SK-N-SH (cell line): ENCODE data around the gene CIB4. TPM values are rescaled to one million over a fixed set of nuclear protein-coding genes. Genes with fewer than 3 reads are reported as not detected.

Source experiments
- CTCF ChIA-PET: fragments of 300-600, 350-600 bp; formaldehyde crosslinking; extraction: SDS; loops from one replicate; lab custom pipeline; 2021; lab: Yijun Ruan, JAX
- POLR2A ChIA-PET: fragments of 350-600 bp; sonication (Branson Sonifier 250); formaldehyde crosslinking; extraction: SDS; loops from one replicate; lab custom pipeline; 2020; ENCODE audit warnings: antibody characterized with exemption, inconsistent platforms; lab: Yijun Ruan, JAX
- DNase-seq: peaks from one replicate; pipeline ENCODE4 v3.0.0; 2012
- H2AFZ ChIP-seq: fragments of 200-600 bp; sonication (generic); 2 replicates; pipeline ENCODE4 v1.8.1; 2016; ENCODE audit warnings: antibody characterized with exemption, mild to moderate bottlenecking, low read depth
- H3F3A ChIP-seq: fragments of 200-600 bp; sonication (generic); replicated peaks from 2 replicates; pipeline ENCODE3; 2016; ENCODE audit warnings: antibody characterized with exemption, mild to moderate bottlenecking; ENCODE audit not compliant: insufficient read depth
- H3K27ac ChIP-seq, 2 experiments: fragments of 200-500 bp in 1 of 2; fragments of 200-600 bp in 1 of 2; sonication (Bioruptor generic) in 1 of 2; sonication (generic), shearing (Covaris generic) in 1 of 2; 2 replicates each; pipeline versions ENCODE4 v1.5.1 to v1.6.1; 2014 to 2016; ENCODE audit warnings: low read depth in 2 of 2, inconsistent platforms in 1 of 2, low read length in 1 of 2, mild to moderate bottlenecking in 1 of 2, mixed read lengths in 1 of 2
- H3K27me3 ChIP-seq: fragments of 200-600 bp; sonication (generic), shearing (Covaris generic); 2 replicates; pipeline ENCODE4 v1.6.1; 2016; ENCODE audit warnings: mixed run types; ENCODE audit not compliant: insufficient read depth
- H3K36me3 ChIP-seq, 2 experiments: fragments of 200-500 bp in 1 of 2; fragments of 200-600 bp in 1 of 2; sonication (Bioruptor generic) in 1 of 2; sonication (generic) in 1 of 2; replicated peaks in 1 of 2; 2 replicates each; pipeline versions ENCODE3 to v1.5.1; 2014 to 2016; ENCODE audit warnings: low read length in 1 of 2, mild to moderate bottlenecking in 1 of 2; ENCODE audit not compliant: insufficient read depth in 2 of 2, control insufficient read depth in 1 of 2
- H3K4me1 ChIP-seq, 2 experiments: fragments of 200-500 bp in 1 of 2; fragments of 200-600 bp in 1 of 2; sonication (Bioruptor generic) in 1 of 2; sonication (generic), shearing (Covaris generic) in 1 of 2; 2 replicates each; pipeline versions ENCODE4 v1.5.1 to v1.6.1; 2014 to 2016; ENCODE audit warnings: low read depth in 1 of 2, low read length in 1 of 2, mixed run types in 1 of 2; ENCODE audit not compliant: insufficient read depth in 2 of 2, control insufficient read depth in 1 of 2
- H3K4me2 ChIP-seq: fragments of 200-600 bp; sonication (generic), shearing (Covaris generic); 2 replicates; pipeline ENCODE4 v1.6.1; 2017; ENCODE audit warnings: mixed run types
- H3K4me3 ChIP-seq, 2 experiments: fragments of 200-500 bp in 1 of 2; fragments of 200-600 bp in 1 of 2; sonication (Bioruptor generic) in 1 of 2; sonication (generic), shearing (Covaris generic) in 1 of 2; 2 replicates each; pipeline versions ENCODE4 v1.5.1 to v1.8.1; 2014 to 2016; ENCODE audit warnings: low read depth in 2 of 2, inconsistent platforms in 1 of 2, low read length in 1 of 2, mild to moderate bottlenecking in 1 of 2, mixed read lengths in 1 of 2, moderate library complexity in 1 of 2
- H3K79me2 ChIP-seq: fragments of 200-600 bp; sonication (generic); 2 replicates; pipeline ENCODE4 v1.8.1; 2017; ENCODE audit warnings: mild to moderate bottlenecking; ENCODE audit not compliant: insufficient read depth
- H3K9ac ChIP-seq: fragments of 200-600 bp; sonication (generic); 2 replicates; pipeline ENCODE4 v1.6.1; 2017; ENCODE audit warnings: mixed run types
- H3K9me2 ChIP-seq: fragments of 200-600 bp; sonication (generic); 2 replicates; pipeline ENCODE4 v1.6.1; 2017; ENCODE audit warnings: mixed run types
- H3K9me3 ChIP-seq: fragments of 200-600 bp; sonication (generic); 2 replicates; pipeline ENCODE4 v1.6.1; 2017; ENCODE audit warnings: mixed run types, mild to moderate bottlenecking, moderate library complexity
- H4K20me1 ChIP-seq: fragments of 200-600 bp; sonication (generic); 2 replicates; pipeline ENCODE4 v1.6.1; 2017; ENCODE audit warnings: mild to moderate bottlenecking, mixed run types; ENCODE audit not compliant: insufficient read depth
- CHD2 ChIP-seq: fragments of 150-350 bp; IDR thresholded peaks from 2 replicates; pipeline ENCODE4 v1.6.1; 2018; ENCODE audit warnings: low read length; ENCODE audit not compliant: partially characterized antibody
- CTCF ChIP-seq: fragments of 200-600 bp; sonication (generic); IDR thresholded peaks from 2 replicates; pipeline ENCODE4 v1.6.1; 2017; ENCODE audit warnings: antibody characterized with exemption, mild to moderate bottlenecking, moderate library complexity
- ELF1 ChIP-seq: IDR thresholded peaks from 2 replicates; pipeline ENCODE4 v1.4.0; 2012
- FOXJ3 ChIP-seq: sonication (generic); formaldehyde crosslinking; IDR thresholded peaks from 2 replicates; pipeline ENCODE4 v1.5.1; 2020; ENCODE audit warnings: mild to moderate bottlenecking, missing genetic modification reagents
- GABPA ChIP-seq: IDR thresholded peaks from 2 replicates; pipeline ENCODE4 v1.4.0; 2012; ENCODE audit warnings: low read depth, mild to moderate bottlenecking
- GATA2 ChIP-seq: sonication (generic); formaldehyde crosslinking; IDR thresholded peaks from 2 replicates; pipeline ENCODE4 v1.5.0; 2020; ENCODE audit warnings: mild to moderate bottlenecking, missing genetic modification reagents
- JUND ChIP-seq: IDR thresholded peaks from 2 replicates; pipeline ENCODE4 v1.4.0; 2012
- MAX ChIP-seq: IDR thresholded peaks from 2 replicates; pipeline ENCODE4 v1.4.0; 2012; ENCODE audit warnings: low read depth
- MEF2A ChIP-seq: IDR thresholded peaks from 2 replicates; pipeline ENCODE4 v1.4.0; 2012; ENCODE audit warnings: low read depth, borderline replicate concordance
- MXI1 ChIP-seq: IDR thresholded peaks from 2 replicates; pipeline ENCODE4 v1.6.1; 2012; ENCODE audit warnings: mild to moderate bottlenecking, low read depth, low read length, improper control_type of control experiment
- NFIC ChIP-seq: IDR thresholded peaks from 2 replicates; pipeline ENCODE4 v1.4.0; 2012; ENCODE audit warnings: borderline replicate concordance
- NRF1 ChIP-seq: IDR thresholded peaks from 2 replicates; pipeline ENCODE4 v1.6.1; 2012; ENCODE audit warnings: low read depth, mild to moderate bottlenecking, low read length
- PBX3 ChIP-seq: IDR thresholded peaks from 2 replicates; pipeline ENCODE4; 2012
- RAD21 ChIP-seq: IDR thresholded peaks from 2 replicates; pipeline ENCODE4 v1.6.1; 2012; ENCODE audit warnings: mild to moderate bottlenecking, low read length
- RCOR1 ChIP-seq: fragments of 150-350 bp; IDR thresholded peaks from 2 replicates; pipeline ENCODE4 v1.6.1; 2017; ENCODE audit warnings: antibody characterized with exemption, low read length
- RXRA ChIP-seq: IDR thresholded peaks from 2 replicates; pipeline ENCODE4 v1.4.0; 2012; ENCODE audit warnings: low read depth, mild to moderate bottlenecking, borderline replicate concordance
- TAF1 ChIP-seq: IDR thresholded peaks from 2 replicates; pipeline ENCODE4 v1.6.1; 2012; ENCODE audit warnings: low read depth, mild to moderate bottlenecking, low read length, moderate library complexity, borderline replicate concordance
- USF1 ChIP-seq: IDR thresholded peaks from 2 replicates; pipeline ENCODE4 v1.4.0; 2012; ENCODE audit warnings: low read depth, borderline replicate concordance
- YY1 ChIP-seq: IDR thresholded peaks from 2 replicates; pipeline ENCODE4 v1.4.0; 2012; ENCODE audit warnings: low read depth, mild to moderate bottlenecking
- ZBTB33 ChIP-seq: IDR thresholded peaks from 2 replicates; pipeline ENCODE4 v1.4.0; 2012; ENCODE audit warnings: low read depth, borderline replicate concordance
- WGBS: methylation state at CpG from one replicate; pipeline ENCODE4 v1.1.6; 2017; ENCODE audit warnings: low lambda C conversion rate; 5-methylcytosine and 5-hydroxymethylcytosine counted together
- polyA plus RNA-seq, 3 experiments: library from polyadenylated mRNA; depleted of rRNA; stranded (reverse); fragments of >200 nt; gene quantifications; 2 replicates each; pipeline ENCODE4 v1.2.3, GENCODE V29; 2012

The CIB4 gene
- polyA plus RNA-seq, 1 of the 3 experiments (the other 2 are of a cell fraction) = not detected

GRCh38 chr2:26628561-26629345, 12.4 kb downstream of the CIB4 start:
- peaks cover 0 to 14% of the 10 kb centered on the region in 2 experiments; a peak in 1 of 4 replicates for H3K4me1 ChIP-seq

GRCh38 chr2:26627350-26628105, 13.6 kb downstream of the CIB4 start:
- Histone ChIP-seq H3K4me3 (no peak overlapping the region), H3K4me2 (no peak overlapping the region), H3F3A (no peaks in the 10 kb centered on the region), H3K79me2 (no peaks in the 10 kb centered on the region), H3K27me3 (0 out of 2 replicates have a peak, but pooled peaks cover 5% of the 10 kb centered on the region), H3K9me2 (no peaks in the 10 kb centered on the region), H3K4me1 (peaks cover 0 to 8% of the 10 kb centered on the region in 2 experiments; a peak in 1 of 4 replicates), H4K20me1 (no peaks in the 10 kb centered on the region), H3K9ac (no peak overlapping the region), H2AFZ (no peak overlapping the region), H3K9me3 (no peaks in the 10 kb centered on the region), H3K36me3 (no peaks in the 10 kb centered on the region), H3K27ac (no peak overlapping the region)
- ChIA-PET POLR2A (no interaction called here), CTCF (interaction anchor here (1.8 kb wide), 1 partner anchor 109 kb away, joined by 5 read pairs; no protein-coding TSS in a partner anchor)
- WGBS = 58% methylated on average over 9 of the region's 10 CpGs
- DNase-seq = no peak
- TF ChIP-seq USF1 = no peak
- no peak for TF ChIP-seq RCOR1
- TF ChIP-seq NFIC = no peak
- no peak for TF ChIP-seq RXRA
- no peak for TF ChIP-seq FOXJ3
- TF ChIP-seq MAX = no peak
- no peak for TF ChIP-seq CHD2
- TF ChIP-seq JUND = no peak
- no peak for TF ChIP-seq ZBTB33
- TF ChIP-seq RAD21 = no peak
- TF ChIP-seq TAF1 = no peak
- TF ChIP-seq NRF1 = no peak
- TF ChIP-seq GABPA = no peak
- TF ChIP-seq YY1 = no peak
- no peak for TF ChIP-seq ELF1
- no peak for TF ChIP-seq CTCF
- no peak for TF ChIP-seq MEF2A

More at GRCh38 chr2:26628561-26629345, 12.4 kb downstream of the CIB4 start:
- Histone ChIP-seq H4K20me1 (no peaks in the 10 kb centered on the region), H3K9ac (no peak overlapping the region), H3K27ac (no peak overlapping the region), H3K9me2 (no peaks in the 10 kb centered on the region), H3K4me3 (no peak overlapping the region), H3F3A (no peaks in the 10 kb centered on the region), H3K36me3 (no peaks in the 10 kb centered on the region), H2AFZ (no peak overlapping the region), H3K4me2 (no peak overlapping the region), H3K9me3 (no peaks in the 10 kb centered on the region), H3K79me2 (no peaks in the 10 kb centered on the region), H3K27me3 (0 out of 2 replicates have a peak, but pooled peaks cover 16% of the 10 kb centered on the region)
- POLR2A ChIA-PET = no interaction called here
- 52% methylated on average over 7 of the region's 9 CpGs for WGBS
- TF ChIP-seq PBX3 (no peak), RCOR1 (no peak), MXI1 (no peak), GATA2 (CRISPR knock-in tag) (no peak), RAD21 (no peak)
- CTCF ChIA-PET = interaction anchor here (0.5 kb wide), 1 partner anchor 23 kb away, joined by 3 read pairs; no protein-coding TSS in a partner anchor
- no peak for DNase-seq
